ENCODE results near the gene C7orf57.
A peak's percentile ranks its signal among the peaks of the same experiment; 100 is the strongest.
"Not testable (repeated sequence)": the region's sequence is repeated elsewhere in the genome, so short reads cannot be mapped to it uniquely, and the experiment has no call there.

C7orf57 gene

DNA sequence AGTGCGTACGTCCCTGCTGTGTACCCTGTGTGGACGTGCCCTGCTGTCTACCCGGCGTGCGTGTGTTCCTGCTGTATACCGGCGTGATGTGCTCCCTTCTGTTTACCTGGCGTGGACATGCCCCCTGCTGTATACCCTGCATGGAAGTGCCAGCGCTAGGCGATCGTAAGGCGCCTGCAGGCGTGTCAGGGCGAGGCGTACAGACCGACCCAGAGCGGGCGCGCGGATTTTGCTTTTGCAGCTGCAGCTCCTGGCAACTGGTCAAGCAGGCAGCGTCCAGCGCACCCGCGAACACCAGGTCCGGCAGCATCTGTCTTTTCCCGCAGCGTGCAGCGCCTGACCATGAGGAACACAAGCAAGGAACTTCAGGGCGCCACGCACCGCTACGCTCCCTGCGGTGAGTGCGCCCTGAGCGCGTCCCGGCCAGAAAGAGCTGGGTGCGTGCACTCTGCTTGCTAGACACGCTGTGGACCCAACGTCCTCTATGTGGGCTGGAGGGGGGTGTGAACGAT lies 680 bp downstream of the C7orf57 start:
- DNase-seq, result no peak

DNA sequence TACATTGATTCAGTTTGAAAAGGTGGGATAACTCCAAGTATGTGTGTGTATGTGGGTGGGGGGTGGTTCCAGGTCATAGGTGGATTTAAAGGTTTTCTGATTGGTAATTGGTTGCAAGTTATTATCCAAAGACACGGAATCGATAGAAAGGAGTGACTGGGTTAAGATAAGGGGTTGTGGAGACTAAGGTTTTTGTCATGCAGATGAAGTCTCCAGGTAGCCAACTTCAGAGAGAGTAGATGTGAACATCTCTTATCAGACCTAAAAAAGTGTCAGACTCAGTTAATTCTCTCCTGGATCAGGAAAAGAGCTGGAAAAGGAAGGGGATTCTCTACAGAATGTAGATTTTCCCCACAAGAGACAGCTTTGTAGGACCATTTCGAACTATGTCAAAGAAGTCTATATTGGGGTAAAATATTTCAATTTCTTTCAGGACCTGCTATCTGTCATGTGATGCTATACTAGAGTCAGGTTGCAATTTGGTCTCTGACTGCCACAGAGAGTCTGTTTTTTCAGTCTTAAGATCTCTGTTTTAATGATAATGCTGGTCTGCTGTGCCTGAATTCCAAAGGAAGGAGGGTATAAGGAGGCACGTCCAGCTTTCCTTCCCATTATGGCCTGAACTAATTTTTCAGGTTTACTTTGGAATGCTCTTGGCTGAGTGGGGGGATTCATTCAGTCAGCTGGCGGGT lies 3.6 kb downstream of the C7orf57 start:
- no peak for DNase-seq

DNA sequence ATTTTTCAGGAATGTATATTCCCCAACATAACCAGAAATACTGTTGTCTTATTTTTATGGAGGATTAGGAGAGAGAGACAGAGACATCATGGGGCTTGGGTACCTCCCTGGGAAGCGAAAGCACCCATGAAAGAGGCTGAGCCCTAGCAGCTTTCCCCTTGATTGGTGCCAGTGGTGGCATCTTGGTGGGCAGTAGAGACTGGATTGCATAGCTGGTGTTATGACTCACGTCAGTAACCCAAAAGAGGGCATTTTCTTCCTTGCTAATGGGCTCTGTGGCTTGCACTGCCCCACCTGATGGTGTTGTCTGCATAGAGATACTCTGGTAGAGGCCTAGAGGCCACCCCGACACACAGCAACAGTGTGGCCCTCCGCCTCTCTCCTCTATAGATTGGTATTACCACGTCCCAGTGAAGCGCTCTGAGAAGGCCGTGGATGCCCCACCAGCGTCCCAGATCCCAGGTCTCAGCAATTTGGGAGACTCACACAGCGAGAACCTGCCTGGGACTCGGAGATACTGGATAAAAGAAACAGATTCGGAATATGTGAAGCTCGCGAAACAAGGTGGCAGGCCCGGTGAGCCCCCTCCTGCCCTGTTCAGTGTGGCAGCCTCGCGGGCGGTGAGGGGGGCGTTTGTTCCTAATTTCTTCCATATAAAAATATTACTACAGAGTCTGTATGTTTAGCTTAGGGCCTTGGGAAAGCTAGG lies 5.8 kb downstream of the C7orf57 start:
- DNase-seq, result no peak

DNA sequence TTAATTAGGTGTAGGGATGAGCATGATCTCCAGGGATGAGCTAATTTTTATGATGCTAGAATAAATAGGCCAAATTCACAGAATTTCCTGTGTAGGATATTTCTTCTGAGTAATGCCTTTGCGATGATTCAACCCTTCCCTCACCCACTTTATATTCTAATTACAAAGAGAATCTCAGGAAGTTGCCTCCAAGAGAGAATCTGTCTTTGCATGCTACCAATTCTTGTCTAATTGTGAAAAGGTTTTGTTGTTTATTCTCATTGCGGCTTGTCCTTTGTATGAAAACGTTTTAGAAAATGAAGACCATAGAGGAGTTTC lies 6.3 kb downstream of the C7orf57 start:
- DNase-seq, result no peak

DNA sequence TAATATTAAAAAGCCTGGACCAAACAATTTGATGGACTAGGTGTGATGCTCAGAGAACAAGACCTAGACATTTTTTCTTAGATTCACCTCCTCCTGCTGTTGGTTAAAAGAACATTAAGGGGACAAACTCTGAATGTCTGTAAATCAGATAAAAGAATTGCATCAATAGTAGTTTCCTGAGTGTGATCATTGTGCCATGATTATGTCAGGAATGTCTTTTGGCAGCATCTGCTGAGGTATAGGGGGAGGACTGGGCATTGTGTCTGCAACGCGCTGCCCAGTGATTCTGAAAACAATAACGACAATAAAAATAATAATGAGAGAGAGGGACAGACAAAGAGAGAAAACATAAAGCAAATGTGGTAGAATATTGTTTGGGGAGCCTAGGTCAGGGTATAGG lies 6.9 kb downstream of the C7orf57 start:
- DNase-seq, result no peak

DNA sequence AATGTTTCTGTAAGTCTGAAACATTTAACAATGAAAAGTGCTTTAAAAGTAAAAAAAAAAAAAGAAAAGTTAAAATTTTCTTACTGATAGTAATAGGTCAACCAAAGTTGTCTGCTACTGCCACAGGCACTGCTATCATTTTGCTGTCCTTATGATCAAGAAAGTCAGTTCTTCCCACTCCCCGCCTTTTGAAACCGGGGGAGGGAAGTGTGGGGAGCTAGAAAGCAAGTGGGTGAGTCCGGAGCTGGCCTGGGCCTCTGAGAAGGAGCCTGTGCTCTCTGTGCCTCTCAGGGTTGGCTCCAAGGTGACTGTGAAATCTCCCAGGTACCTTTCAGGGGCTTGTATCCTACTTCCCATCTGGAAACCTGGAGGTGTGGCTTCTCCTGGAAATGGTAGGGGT lies 7.3 kb downstream of the C7orf57 start:
- DNase-seq, result no peak

DNA sequence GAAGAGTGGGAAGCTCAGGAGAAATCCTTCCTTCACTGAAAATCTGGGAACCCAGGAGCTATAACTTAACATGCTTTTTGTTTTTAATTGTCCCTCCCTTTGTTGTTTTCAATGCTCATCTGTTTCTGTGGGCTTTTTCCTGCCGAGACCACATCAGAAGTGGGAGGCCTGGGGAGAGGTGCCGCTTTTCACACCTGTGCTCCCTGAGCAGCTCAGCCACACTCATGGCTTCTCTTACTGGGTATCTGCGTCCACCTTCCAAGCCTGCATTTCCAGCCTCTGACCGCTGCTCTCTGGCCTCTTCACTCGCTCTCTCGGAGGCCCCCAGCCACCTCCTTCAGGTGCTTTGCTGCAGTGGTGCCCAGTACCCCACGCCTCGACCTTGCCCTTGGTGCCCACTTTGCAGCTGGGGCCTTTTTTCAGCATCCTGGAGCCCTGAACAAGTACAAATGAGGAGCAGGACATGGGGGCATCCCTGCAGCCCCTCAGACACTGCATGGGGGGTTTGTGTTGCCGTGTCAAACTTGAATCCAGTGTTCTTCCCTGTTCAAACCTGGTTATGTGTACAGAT lies 9.9 kb downstream of the C7orf57 start:
- DNase-seq, result no peak

DNA sequence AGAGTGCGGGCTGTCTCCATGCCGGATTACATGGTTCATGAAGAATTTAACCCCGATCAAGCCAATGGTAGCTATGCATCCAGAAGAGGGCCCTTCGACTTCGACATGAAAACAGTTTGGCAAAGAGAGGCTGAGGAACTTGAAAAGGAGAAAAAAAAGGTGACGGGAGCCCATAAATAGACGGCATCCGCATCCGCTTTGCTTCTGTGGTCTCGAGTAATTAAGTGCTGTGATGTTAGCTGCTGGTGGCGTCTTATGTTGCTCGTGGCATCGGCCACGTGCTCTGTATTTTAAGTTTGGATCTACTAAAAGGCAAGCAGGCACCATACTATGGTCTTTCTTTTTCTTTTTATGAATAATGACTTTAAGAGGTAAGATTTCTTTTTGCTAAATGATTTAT lies 11.1 kb downstream of the C7orf57 start:
- DNase-seq, result no peak

DNA sequence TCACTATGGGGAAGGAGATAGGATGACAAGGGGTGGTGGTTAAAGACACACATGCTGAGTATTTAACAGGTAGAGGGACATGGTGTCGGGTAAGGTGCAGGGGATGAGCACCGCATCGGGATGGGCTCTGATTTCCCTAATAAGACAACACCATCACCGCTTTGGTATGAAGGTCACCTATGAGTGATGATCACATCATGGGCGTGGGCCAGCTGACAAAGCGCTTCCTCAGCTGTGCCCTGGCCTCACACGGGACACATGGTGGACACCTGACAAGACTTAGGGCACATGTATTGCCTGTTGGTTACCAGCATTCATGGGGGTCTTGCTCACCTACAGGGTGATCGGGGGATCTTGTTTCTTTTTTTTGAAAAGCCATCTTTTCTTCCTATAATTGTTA lies 12.8 kb downstream of the C7orf57 start:
- DNase-seq, result no peak

DNA sequence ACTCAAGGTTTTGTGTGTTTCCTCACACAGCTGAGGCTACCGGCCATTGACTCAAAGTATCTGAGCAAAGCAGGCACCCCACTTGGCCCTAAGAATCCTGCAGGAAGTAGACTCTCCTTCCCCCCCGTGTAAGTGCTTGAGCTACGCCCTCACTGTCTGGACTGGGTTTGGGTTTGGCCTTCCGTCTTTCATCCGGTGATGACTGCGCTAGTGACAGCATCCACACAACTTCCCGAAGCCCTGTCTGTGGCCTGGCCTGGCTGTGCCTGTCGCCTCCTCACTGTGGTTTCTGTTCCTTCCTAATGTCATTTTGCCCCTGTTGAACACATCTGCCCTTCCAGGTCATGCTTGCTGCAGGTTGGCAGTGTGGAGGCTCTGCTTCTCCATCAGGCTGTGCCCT lies 14.5 kb downstream of the C7orf57 start:
- DNase-seq, result no peak

DNA sequence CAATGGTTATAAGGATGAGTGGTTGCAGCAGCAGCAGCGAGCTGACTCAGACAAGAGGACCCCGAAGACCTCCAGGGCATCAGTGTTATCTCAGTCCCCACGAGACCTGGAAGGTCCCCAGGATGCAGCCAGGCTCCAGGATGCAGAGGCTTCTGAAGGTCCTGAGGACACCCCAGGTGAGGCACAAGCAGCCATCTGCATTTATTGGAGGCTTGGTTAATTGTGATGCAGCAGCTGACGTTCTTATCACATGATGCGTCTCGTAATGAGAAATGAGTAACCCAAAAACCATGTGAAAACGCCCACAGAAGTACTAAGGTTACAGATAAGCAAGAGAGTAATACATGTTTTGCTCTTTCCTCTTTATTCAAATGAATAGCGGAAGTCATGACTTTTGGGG lies 17.4 kb downstream of the C7orf57 start:
- DNase-seq, result no peak

DNA sequence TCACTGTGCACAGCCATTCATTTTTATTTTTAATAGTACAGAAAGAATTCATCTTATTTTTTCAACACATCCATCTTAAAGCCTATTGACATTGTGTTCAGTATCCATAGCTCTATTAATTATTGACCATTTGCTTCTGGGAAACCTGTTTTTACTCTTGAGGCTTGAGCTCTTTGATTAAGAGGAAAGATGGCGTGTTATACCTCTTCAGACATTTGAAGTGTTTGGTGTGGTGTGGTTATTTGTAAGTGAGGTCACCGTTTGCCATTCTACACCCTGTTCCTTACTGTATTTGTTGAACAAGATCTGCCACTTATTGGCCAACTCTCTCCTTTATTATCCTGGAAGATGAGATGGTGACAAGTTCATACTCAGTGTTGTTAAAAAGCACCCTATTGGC lies 18.4 kb downstream of the C7orf57 start:
- DNase-seq, result no peak

DNA sequence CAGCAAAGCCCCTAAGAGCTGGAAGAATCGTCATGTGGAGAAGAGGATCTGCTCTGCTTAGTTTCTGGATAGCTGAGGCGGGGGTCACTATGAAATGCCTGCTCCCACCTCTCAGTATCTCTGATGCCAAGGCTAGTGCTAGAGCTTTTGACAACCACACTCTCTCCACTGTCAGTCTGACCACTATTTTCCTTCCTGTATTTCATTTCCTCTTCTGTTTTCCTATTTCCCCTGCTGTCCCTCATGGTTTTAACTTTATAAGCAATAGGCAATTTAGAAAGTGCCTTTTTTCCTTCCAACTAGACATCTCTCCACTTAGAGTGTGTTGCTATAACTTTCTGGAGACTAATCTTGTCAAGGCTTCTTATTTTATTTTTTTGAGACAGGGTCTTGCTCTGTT lies 23.6 kb downstream of the C7orf57 start:
- no peak for DNase-seq

DNA sequence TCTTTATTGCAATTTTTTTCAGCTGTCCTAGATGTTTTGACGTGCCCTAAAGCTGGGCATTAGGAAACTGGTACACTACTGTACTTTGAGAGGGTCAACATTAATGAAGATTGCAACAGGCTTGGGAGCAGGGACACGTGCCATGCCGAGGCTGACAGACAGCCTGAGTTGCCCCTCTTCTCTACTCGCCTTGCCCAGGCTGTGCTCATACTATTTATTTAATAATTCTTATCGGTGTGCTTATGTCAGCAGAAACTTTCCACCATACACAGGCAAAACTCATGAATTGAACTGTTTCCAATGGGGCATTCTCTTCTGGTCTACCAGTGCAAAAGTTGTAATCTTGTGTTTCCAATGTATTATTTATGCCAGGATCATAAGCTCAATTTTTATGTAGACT lies 24.4 kb downstream of the C7orf57 start:
- DNase-seq, result no peak

DNA sequence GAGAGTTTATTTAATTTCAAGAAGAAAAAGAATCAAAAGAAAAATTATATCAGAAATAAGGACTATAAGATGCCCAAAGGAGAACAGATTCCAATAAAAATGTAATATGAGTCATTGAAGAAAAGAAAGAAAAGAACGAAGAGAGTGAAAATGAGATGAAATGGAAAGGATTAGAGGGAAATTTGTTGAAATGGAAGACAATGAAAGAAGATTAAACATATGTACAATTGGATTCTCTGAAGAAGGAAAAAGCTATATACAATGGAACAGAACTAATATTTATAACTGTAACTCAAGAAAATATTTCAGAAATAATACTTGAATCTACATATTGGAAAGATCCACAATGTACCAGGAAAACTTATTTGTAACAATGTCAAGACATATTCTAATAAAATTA lies 28.6 kb downstream of the C7orf57 start:
- DNase-seq, result no peak

DNA sequence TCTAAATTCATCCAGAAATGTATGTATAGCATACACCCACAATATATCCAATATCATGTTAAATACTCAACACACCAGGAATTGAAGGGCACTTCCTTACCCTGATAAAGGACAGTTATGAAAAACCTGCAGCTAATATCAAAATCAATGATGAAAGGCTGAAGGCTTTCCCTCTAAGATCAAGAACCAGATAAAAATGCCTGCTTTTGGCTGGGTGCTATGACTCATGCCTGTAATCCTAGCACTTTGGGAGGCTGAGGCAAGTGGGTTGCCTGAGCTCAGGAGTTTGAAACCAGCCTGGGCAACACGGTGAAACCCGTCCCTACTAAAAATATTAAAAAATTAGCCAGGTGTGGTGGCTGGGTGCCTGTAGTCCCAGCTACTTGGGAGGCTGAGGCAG lies 32.1 kb downstream of the C7orf57 start:
- DNase-seq, result no peak

DNA sequence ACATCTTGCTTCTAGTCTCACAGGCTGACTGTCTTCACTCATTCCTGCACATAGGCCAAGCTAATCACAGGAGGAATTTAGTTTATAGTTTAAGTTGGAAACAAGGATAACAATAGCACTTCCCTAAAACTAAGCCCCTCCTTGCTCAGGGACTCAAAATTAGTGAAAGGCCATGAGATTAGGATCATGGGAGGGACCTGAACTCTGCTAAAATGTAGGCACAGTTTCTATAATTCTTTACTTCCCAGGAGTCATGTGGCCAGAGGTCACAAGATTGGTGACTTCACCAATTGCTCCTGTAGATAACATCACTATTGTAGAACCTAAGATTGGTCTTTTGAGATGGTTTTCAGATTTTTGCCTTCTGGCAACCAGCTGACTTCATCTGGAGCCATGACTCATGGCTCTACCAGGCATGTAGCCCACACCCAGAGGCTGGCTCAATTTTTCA lies 38.9 kb downstream of the C7orf57 start:
- DNase-seq, result no peak

DNA sequence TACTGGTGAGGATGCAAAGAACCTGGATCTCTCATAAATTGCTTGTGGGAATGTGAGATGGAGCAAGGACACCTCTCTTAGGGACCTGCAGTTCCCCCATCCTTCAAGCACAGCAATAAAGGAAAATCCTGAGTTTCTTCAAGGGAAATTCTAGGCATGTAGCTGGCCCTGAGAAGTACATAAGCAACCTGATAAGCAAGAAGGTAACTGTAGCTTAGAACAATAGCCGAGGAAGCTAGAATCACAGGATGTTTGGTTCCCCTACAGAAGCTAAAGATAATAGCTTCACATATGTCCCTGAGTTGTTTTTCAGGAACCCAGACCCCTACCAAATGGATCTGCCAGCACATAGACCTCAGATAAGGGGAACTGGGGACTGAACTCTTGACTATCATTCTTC lies 42.1 kb downstream of the C7orf57 start:
- DNase-seq, result no peak

DNA sequence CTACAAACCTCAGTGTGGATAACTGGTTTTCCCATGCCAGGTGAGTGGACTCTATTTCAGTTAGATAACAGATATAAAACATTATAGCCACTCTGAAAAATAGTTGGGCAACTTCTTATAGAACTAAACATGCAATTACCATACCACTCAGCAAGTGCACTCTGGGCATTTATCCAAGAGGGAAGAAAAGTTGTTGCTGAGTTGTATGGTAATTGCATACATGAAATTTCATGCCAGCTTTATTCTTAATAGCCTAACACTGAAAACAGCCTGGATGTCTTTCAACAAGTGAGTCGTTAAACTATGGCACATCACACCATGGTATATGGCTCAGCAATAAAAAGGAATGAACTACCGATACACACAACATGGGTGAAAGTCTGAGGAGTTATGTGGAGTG lies 43.1 kb downstream of the C7orf57 start:
- DNase-seq, result no peak

DNA sequence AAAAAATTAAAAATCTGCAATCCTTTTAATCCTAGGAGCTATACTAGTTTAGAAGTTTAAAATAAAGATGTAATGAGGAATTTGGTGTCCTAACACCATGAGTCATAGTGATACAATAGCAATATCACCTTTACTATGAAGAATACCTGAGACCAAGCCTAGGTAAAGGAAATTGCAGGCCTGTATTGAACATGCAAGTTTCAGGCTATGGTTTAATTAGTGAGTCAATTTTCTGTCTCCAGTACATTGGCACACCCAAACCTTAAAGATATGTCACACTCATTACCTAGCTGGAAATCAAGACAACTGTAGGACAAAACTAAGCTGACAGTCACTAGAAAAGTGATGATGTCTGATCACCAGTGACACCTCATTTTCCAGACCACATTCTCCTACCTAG lies 47.0 kb downstream of the C7orf57 start:
- not testable (repeated sequence) for DNase-seq

DNA sequence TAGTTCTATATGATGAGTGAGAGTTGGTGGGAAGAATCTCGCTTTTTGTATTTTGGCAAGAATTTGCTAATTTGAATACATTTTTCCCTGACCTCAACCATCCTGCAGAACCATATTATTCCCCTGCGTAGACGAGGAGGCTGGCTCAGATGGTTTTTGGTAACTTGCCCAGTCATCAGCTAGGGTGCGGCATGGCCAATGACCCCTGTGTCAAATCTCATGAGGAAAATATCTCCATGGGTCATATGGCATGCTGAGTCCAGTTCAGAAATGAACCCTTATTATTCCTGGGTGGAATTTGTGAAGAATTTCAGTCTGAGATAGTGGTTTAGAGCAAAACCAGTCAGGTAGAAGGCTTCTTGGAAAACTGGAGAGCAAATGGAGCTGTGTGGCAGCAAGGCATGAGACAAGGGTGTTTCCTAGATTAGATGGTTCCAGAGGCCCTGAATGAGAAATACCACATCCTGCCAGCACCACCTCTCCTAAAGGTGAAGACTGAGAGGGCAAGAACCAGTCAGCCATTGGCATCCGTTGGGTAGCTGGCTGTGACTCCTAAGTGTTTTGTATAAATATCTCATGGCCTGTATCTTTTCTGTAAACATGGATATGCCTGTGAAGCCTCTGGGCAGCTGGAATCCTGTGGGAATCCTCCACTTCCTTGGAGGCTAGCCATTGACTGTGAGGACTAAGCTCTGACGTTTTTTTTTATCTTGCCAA lies 47.9 kb downstream of the C7orf57 start:
- no peak for DNase-seq

DNA sequence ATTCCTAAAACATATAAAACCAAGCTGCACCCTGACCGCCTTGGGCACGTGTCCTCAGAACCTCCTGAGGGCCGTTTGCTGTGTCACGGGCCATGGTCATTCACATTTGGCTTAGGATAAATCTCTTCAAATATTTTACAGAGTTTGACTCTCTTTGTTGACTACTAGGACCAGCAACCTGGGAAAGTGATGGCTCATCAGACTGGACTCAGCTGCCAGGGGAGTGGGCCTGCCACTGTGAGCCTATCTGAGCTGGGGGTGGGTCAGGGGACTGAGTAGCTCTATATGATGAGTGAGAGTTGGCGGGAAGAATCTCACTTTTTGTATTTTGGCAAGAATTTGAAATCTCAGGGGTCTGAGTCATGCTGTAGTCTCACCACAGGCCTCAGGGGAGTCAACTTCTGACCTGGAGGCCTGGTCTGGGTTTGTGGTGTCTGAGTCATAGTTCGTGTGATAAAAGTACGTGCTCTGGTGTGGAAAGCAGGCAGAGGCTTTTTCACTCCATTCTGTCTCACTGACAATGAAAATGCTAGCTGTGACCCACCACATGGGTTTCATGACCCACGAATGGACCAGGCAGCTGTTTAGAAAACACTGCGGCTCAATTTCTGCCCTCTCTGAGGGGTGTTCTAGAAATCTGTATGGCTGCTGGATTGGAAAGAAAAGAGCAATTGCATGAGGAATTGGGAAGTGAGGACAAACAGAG lies 49.5 kb downstream of the C7orf57 start:
- peak; percentile 48 for DNase-seq

DNA sequence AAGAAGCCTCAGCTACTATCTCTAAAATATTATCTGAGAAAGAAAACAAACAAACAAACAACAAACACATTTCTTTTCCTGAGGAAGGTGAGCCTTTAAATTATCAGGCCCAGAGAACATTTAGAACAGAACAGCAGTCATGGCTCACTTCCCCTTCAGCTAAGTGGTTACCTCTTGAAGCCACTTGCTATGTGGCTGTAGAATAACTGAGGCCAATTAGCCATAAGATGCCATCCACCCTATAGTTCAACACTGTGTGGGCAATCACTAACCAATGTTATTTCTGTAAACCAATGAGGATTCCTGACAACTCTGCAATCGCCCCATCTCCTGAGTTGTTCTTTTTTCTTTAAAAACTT lies 50.1 kb downstream of the C7orf57 start:
- DNase-seq, result no peak
